ENCODE results near the gene HOXD4.
A peak's percentile ranks its signal among the peaks of the same experiment; 100 is the strongest.

HOXD4 gene

DNA sequence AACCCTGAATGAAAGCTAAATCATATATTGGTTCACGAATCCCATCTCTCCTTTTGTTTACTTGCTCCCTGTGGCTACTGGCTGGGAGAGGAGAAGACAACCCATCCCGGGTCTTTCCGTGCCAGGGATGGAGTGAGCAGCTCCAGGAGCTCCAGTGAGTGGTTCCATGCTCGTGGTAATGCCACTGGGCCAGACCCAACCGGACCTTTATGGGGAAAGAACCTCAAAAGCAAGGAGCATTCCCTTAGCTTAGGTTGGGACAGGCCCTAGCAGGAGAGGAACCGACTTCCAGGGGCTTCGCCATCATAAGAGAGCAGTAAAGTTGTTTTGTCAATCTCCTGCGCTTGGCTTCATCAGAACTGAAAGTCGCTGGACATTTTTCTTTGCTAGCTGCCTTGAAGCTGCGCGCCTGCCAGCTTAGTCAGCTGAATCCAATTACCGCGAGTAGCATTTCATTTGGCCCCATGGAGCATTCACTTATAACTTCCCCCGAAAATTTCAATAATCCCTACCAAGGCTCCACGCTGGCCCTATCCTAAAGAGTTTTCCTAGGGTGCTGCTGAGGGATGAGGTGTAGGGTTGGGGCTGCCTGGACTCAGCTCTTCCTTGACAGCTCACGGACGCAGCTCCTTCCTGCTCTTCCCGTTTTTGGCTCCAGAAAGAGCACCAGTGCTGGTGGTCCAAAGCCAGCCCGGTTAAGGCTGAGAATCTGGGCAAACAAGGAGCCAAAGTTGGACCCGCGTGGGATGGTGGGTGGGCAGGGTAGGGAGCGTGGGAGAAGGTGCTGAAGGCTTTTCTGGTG, 10.7 kb downstream of the HOXD4 start:
- intact Hi-C loops (cut with DNase I): no loop called here
- no peak for DNase-seq

DNA sequence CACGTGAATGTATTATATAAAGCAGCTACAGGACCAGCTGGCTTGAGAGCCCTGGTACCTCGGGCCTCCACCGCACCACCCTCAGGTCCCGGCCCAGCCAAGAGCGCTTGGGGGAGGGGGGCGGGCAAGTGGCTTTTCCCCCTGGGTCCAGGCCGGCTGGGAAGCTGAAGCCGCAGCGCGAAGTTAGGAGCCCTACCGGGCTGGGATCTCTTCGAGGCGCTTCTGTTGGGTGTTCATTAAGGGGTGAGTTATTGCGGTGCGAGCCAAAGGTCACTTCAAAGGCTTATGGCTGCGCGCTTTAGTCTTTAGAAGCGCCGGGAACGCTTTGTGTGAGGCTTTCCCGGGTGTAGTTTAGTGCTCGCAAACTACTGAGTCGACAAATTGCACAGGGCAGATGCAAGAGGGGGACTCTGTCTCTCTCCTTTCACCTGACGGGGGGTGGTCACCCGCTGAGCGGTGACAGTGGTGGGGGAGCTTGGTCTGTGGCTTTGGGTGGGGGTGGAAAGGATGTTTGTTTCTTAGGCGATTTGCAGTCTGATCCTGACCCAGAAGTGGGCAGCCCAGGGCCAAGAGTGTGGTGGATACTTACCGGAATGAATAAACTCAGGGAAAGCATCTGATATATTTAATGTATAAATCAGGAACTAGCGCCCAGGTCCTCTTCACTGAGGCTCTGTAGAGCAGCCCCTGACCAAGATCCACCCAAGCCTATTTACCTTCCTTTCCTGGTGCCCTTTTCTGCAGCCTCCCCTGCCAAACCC, 11.7 kb downstream of the HOXD4 start:
- no peak for DNase-seq
- intact Hi-C loops (cut with DNase I): no loop called here

DNA sequence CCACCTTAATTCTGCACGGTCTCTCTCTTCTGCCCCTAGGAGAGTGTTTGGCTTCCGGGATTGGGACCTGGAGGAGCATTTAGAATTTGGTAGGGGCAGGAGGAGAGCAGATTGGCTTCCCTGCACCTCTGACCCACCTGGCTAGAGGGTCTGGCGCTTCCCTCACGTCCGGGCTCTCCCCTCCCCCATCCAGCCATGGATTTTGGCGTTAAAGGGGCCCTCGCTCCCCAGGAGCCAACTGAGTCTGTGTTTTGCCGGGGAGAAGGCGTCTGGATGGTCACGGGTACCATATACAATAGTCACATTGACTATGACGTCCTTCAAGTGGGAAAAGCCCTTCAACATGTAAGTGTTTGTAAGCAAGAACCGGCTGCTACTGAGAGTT, 12.3 kb downstream of the HOXD4 start:
- DNase-seq: no peak
- intact Hi-C loops (cut with DNase I): no loop called here

DNA sequence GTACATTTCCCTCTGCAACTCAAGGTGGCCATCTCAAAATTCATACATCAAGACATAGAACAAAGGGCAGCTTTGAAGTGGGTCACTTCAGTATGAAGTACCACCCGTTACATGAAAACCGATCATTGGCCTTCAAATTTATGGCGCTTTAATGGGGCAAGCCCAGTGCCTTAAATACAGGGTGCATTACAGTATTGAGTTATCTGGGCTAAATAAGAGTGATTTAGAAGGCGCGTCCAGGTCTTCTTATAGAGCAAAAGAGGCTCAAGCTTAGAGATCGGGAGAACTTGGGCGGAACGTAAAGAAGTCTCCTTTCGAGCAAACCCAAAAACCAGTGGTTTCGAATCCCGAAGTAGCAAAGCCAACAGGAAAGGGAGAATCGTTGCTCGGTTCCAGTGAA, 12.9 kb downstream of the HOXD4 start:
- intact Hi-C loops (cut with DNase I): no loop called here
- DNase-seq: no peak

DNA sequence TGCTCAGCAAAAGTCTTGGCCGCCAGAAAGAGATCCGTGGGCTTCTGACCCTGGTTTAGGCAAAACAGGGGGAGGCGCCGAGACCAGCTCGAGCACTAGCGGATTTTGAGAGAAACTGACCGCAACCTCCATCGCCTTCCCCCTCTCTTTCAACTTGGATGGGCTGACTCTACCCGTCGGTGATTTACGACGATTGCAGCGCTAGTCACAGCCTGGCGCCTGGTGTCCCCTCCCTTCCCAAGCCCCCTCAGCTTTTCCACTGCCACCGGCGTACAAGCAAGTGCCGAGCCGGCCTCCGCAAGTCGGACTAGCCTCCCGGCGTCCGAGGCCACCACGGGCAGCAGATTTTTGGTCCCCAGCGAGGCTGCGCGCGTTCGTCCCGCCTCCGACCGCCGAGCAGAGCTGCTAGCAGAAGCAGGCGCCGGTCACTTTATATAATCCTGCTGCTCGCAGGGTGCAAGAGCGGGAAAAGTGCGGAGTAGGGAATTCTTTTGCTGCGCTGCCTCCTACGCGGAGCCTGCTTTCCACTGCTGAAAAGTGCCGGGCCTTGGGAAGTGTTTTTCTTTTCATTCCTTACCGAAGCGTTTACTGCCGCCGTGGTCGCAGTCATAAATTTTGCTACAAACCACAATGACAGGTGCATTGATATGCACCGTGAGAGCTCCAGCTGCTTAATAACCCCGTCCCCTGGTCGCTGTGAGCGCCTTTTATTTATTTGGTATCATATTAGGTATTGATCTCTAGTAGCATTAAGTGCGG, 13.4 kb downstream of the HOXD4 start:
- DNase-seq: no peak
- intact Hi-C loops (cut with DNase I): no loop called here

DNA sequence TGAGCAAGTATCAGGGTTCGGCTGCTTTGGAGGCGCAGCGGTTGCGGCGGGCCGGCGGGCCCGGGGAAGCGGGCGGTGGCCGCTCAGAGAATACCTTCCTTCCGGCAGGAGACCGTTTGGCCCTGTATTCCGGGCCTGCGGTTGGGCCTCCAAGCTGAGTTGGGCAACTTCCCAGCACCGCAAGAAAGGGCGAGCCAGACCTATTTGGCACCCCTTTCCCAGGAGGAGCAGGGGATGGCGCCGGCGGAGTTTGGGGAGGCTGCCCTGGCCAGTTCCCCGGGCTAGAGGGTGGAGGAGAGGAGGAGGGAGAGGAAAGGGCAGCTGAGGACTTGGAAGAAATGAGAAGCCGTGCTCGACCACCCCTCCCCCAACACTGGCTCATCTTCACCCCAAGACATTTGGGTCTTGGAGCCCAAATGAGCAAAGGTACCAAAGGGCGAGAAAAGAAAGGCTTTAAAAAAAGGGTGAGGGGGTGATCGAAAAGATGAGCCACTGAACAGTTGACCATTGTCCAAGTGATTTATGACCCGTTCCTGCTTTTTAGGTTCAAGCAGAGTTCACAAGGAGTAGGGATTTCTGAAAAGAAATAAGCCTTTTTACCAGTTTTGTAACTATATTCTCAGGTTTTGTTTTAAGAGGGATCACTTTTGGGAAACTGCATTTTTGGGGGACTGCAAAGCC, 14.2 kb downstream of the HOXD4 start:
- no peak for DNase-seq
- intact Hi-C loops (cut with DNase I): no loop called here

DNA sequence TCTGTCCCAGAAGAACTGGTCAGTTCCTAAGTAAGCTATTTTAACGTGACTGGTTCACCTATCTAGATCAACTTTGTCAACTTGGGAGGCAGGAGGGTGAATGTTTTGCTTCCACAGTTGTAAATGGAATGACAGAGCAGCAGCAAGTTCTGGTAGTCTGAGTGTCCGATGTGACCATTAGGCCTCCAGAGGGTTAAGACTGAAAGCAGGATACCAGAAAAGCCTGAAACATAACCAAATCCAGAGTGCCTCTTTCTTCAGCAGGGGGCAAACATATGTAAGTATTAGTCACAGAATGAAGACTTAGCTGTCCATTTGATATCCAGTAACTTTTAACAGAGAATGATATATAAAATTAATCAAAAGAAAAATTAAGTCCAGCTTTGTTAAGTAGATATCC, 14.9 kb downstream of the HOXD4 start:
- intact Hi-C loops (cut with DNase I): no loop called here
- no peak for DNase-seq

DNA sequence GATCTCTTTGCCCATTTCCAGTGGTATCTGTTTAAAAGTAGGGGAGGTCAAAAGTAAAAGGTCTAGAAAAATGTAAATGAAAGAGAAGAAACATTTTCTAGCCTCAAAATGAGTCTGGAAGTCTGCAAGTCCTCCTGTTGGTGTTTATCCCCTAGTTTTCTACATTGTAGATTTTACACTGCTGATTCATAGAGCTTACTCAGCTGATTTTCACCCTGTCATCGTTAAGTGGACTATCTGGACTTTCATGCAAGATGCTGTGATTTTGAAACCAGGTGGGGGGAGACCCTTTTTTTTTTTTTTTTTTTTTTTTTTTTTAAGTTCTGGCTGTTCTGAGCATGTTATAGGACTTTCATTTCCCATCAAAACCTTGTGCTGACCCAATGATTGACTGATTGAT, 16.0 kb downstream of the HOXD4 start:
- DNase-seq: no peak

DNA sequence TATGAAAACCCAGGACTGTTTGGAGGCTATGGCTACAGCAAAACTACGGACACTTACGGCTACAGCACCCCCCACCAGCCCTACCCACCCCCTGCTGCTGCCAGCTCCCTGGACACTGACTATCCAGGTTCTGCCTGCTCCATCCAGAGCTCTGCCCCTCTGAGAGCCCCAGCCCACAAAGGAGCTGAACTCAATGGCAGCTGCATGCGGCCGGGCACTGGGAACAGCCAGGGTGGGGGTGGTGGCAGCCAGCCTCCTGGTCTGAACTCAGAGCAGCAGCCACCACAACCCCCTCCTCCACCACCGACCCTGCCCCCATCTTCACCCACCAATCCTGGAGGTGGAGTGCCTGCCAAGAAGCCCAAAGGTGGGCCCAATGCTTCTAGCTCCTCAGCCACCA, 17.8 kb downstream of the HOXD4 start:
- intact Hi-C loops (cut with DNase I): no loop called here
- no peak for DNase-seq

More for the DNA sequence above, 16.0 kb downstream of the HOXD4 start:
- intact Hi-C loops (cut with DNase I): no loop called here

DNA sequence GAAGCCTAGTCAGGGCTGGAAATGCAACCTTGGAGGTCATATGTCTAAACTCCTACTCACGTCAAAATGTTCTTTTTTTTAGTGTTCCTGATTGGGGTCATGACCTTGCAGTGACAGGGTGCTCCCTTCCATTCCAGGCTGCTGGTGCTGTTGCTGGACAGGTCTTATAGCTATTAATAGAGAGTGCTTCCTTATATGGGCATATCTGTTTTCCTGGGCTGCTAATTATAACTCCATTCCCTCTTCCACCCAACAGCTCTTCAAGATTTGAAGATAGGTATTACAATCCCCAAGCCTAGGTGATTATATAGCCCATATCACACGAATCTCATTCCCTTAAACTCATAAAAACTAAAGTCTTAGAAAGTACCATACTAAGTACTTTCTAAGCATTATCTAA, 18.4 kb downstream of the HOXD4 start:
- intact Hi-C loops (cut with DNase I): no loop called here
- no peak for DNase-seq

DNA sequence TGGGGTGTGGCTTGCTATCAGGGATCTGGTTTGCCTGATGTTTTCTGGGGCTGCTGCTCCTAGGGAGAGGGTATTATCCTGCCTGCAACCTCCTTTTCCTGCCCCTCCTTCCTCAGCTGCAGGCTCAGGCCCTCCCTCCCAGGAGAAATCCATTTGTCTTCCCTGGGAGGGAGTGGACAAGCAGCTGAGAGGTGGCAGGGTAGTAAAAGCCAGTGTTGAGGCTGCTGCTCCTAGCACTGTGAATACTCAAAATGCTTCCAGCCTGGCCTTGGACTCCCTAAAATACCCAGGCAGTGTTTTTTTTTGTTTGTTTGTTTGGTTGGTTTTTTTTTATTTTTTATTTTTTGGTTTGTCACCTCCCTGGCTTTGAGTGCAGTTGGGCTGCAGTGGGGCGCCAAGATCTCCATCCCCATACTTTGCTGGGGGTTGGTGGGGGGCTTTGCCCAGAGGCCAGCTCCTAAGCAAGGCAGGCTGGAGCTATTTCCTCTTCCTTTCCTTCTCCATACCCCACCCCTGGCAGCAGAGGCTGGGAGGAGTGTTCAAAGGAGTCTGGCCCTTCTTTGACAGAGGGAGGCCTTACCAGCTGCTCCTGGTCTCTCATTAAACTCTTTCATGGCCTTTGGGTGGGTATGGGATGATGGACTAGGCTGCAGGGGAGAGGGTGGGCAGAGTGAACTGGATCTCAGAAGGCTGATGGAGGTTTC, 19.4 kb downstream of the HOXD4 start:
- DNase-seq: no peak
- intact Hi-C loops (cut with DNase I): no loop called here

DNA sequence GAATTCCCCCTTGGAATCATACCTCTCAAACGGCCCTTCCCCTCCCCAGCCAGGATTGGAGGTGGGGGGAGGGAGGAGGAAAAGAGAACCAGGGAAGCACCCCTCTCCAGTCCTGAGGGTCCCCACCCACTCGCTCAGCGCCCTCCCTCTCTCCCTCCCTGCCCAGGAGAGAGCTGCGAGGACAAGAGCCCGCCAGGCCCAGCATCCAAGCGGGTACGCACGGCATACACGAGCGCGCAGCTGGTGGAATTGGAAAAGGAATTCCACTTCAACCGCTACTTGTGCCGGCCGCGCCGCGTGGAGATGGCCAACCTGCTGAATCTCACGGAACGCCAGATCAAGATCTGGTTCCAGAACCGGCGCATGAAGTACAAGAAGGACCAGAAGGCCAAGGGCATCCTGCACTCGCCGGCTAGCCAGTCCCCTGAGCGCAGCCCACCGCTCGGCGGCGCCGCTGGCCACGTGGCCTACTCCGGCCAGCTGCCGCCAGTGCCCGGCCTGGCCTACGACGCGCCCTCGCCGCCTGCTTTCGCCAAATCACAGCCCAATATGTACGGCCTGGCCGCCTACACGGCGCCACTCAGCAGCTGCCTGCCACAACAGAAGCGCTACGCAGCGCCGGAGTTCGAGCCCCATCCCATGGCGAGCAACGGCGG, 20.1 kb downstream of the HOXD4 start:
- intact Hi-C loops (cut with DNase I): no loop called here
- DNase-seq: peak in 24 of 42 donors; percentile 21 to 71 (median 48)

DNA sequence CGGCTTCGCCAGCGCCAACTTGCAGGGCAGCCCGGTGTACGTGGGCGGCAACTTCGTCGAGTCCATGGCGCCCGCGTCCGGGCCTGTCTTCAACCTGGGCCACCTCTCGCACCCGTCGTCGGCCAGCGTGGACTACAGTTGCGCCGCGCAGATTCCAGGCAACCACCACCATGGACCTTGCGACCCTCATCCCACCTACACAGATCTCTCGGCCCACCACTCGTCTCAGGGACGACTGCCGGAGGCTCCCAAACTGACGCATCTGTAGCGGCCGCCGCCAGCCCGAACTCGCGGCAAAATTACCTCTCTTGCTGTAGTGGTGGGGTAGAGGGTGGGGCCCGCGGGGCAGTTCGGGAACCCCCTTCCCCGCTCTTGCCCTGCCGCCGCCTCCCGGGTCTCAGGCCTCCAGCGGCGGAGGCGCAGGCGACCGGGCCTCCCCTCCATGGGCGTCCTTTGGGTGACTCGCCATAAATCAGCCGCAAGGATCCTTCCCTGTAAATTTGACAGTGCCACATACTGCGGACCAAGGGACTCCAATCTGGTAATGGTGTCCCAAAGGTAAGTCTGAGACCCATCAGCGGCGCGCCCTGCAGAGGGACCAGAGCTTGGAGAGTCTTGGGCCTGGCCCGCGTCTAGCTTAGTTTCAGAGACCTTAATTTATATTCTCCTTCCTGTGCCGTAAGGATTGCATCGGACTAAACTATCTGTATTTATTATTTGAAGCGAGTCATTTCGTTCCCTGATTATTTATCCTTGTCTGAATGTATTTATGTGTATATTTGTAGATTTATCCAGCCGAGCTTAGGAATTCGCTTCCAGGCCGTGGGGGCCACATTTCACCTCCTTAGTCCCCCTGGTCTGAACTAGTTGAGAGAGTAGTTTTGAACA, 20.9 kb downstream of the HOXD4 start:
- intact Hi-C loops (cut with DNase I): no loop called here
- DNase-seq: peak in 1 of 42 donors; percentile 29

DNA sequence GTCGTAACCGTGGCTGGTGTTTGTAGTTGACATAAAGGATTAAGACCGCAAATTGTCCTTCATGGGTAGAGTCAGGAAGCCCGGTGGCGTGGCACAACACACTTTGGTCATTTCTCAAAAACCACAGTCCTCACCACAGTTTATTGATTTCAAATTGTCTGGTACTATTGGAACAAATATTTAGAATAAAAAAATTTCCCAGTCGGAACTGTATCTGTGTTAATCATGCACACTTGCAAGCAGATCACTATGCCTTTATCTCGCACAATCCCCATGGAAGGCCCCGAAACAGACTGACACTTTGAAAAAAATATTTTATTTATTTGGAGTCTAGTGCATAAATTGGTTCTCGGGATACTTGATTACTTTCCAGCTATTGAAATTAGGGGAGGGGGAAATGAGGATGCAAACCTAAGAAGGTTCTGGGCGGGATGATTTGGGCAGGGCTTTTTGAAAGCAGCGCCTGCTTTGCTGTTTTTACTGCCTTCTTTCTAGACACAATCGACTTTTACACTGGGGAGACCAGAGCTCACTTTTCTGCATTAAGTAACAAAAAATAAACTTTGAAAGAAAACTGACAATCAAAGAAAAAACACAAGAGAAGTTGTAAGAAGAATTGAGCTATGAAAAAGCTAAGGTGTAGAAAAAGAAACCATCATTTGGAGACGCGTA, 21.7 kb downstream of the HOXD4 start:
- DNase-seq: peak in 1 of 42 donors; percentile 1
- intact Hi-C loops (cut with DNase I): no loop called here

DNA sequence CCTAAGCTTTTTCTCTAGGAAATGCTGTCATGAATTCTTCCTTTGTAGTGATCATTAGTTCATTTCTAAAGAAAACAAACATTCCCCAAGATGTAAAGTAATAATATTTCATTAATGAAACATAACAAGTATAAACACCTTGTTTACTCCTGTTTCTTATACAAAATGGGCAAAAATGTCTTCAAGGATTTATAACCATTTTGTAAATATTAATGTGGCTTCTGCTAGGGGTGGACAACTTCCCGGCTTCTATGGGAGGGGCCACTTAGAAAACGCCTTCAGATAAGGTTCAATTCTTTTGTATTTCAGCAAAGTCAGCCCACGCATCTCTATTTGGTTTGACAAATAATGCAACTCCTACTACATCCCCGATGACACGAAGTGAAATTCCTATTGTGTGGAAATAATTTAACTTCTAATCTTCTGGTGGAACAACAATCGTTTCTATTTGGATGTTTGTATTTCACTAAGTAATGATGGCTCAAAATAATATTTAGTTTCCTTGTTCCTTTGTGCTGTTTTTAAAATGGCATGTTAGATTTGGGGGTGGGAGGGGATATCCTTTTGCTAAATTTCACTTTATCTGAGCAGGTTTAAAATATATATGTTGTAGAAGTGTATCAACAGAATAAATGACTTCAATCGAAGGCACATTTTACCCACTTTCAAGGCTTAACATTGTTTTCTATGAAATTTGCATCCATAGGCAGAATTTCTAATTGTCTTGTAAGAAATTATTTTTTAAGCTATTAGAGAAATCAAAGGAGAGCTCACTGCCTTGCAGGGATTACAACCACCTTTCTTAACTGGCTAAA, 22.4 kb downstream of the HOXD4 start:
- DNase-seq: no peak
- intact Hi-C loops (cut with DNase I): no loop called here

DNA sequence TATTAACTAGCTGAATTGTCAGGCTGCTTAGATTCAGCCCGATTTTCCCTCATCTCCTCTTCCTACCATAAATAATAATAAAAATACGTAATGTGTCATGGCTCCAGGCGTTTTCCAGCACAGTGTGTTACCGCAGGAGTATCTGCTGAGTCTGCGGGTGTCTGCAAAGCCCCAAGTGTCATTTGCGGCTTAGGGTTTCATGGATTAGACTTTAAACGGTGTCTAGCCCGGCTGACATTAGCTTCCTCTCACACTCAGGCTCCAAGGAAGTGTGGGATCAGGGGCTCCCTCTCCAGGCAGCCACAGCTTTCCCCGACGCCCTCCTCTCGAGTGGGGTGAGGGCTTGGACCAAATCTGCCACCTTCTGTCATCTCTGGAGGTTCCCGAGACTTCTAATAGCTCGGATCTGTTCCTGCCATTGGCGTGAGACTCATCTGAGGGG, 23.1 kb downstream of the HOXD4 start:
- intact Hi-C loops (cut with DNase I): no loop called here
- peak in 8 of 42 donors; percentile 29 to 57 (median 45) for DNase-seq

Data from head of caudate nucleus (tissue), 42 donors.